Stimulated activated CD8-positive, alpha-beta memory T cell treated with anti-CD3 and anti-CD28 coated beads, Interleukin-4, amount 100 ng/mL, for 24 hours (primary cell): Measurements from ENCODE around the gene LAMB1.

Source experiments
- DNase-seq: peaks from one replicate; pipeline ENCODE4 v3.0.0-alpha.2; 2020; ENCODE audit warnings: low read depth

The LAMB1 gene

DNA sequence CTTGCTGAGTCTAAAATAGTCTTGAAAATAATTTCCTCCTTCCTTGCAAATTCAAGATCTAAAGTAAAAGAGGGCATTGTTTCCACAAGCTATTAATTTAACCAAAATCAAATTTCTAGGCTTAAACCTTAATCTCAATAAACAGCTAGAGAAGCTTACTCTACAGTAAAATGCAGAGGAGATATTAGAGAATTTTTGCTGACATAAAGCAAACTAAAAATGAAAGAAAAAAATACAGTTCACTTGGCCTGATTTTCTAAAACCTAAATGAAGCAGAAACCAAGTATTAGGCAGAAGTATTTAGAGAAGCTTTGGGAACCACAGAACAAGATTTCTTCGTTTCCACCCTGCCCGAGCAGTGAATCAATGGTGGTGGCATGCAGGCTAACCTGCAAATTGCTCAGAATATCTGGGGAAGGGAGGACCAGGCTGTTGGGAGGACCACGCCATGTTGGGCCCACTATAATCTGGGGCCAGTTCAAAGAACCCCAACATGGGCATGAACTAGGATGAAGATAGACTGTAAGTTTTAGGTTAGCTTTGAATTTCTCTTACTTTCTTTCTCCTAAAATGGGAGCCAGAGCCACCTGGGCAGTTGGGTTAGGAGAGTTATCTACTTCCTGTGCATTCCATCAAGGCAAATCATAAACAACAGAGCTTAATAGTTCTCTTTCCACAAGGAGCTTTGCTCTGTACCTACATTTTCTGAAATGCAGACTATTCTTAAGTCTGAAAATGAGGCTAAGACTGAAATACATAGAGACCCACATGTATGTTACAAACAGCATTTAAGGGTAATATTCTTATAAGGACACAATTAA lies 4.1 kb downstream of the LAMB1 start:
- no peak for DNase-seq

GRCh38 chr7:107998150-107998549 lies 4.8 kb downstream of the LAMB1 start:
- no peak for DNase-seq

DNA sequence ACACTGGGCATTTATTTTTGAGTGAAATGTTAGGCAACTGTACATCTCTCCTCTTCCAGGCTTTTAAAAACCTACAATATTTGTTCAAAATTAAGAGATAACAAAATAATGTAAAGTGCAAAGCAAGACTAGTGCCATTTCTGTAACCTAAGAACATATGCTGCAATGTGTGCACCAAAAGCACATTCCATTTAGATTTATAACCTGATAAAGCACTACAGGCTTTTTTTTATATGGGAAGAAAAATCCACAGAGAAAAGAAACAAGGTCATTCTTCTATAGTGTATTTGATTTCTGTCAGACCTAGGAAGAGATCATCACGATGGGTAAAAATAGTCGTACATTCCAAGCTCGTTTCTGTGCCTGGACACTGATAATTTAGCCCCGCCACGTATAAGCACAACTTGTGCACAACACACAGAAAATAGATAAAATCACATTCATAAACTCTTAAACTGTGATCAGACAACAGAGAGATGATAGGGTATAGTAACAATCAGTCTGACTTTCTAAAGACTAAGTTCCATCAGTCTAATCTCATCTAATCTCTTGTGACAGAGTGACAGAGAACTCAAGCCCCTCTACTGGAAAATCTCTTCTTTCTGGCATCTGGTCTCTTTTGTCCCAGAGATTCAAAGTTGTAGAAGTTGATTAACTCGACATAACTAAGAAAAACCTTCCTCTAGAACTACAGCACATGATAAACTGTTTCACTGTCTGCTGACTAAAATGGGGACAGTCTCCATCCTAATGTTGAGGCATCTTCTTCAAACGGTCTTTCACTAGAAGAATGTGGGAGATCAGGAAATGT lies 6.7 kb downstream of the LAMB1 start:
- no peak for DNase-seq

GRCh38 chr7:107995184-107996071 lies 7.5 kb downstream of the LAMB1 start:
- DNase-seq = no peak

GRCh38 chr7:107994421-107995030 lies 8.4 kb downstream of the LAMB1 start:
- DNase-seq = no peak

- no peak for DNase-seq
Observed at GRCh38 chr7:107993891-107994291, 9.1 kb downstream of the LAMB1 start.

- no peak for DNase-seq
Observed at GRCh38 chr7:107989618-107990373, 13.2 kb downstream of the LAMB1 start.

- DNase-seq = no peak
Observed at GRCh38 chr7:107982918-107983389, 20.0 kb downstream of the LAMB1 start.

DNA sequence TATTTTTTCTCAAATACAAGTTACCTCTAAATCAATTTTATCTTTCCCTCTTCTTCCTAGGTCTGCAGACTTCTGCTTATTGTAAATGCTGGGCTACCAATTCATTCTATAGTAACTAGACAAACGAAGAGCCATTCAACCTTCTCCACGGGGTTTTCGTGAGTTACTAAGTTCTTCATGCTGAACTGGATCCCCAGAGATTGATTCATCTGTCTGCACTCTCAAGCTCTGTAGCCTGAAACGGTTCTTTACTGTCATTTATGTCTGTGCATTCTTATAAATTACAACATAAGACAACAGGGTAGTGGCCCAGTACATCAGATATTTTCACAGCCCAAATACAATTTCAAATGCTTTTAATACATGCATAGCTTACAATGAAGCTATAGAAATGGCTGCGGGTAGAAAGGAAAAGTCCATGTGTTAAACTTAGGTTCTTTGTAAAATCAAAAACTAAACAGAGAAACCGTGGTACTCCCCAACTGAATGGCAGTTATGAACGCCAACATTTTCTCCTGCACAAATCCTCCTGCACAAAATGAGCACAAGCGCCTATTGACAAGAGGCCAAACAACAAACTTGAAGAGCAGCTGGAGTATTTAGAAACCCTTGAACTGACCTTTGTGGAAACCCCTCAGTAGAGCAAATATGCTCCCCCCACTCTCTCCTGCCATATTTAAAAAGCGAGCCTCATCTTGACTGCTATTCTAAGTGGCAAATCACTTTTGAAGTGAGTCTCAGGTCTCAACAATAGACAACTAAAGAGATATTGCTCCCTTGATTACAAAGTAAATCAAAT lies 20.7 kb downstream of the LAMB1 start:
- no peak for DNase-seq

DNA sequence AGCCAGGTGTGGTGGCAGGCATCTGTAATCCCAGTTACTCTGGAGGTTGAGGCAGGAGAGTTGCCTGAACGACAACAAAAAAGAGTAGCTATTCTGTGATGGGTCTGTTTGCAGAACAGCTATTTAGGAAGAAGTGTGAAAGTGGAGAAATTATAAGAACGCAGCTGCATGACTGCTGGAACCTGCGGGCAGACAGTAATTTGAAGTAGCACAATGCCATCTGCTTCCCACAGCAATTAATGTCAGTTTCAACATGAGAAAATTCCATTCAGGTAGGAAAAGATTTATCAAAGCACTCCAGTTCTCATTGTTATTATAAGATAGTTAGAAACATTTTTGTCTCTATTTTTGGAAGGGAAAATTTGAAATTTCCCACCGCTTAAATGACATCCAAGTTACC lies 21.5 kb downstream of the LAMB1 start:
- DNase-seq = no peak

DNA sequence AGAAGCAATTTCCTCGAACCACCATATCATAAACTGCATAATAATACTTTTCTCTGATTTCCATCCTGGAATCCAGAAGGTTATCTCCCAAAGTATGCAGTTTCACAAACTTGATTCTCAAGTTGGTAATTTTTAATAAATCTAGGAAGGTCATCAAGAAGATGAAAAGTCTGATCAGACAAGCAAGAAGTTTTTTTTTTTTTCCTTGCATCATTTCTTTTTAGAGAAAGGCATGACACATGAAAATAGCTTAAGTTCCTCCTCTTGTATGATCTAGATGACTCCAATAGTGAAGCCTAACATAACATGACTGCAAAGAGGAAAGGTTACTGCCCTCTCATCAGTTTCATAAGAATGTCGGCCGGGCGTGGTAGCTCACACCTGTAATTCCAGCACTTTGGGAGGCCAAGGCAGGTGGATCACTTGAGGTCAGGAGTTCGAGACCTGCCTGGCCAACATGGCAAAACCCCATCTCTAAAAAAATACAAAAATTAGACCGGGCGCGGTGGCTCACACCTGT lies 22.2 kb downstream of the LAMB1 start:
- DNase-seq = no peak

DNA sequence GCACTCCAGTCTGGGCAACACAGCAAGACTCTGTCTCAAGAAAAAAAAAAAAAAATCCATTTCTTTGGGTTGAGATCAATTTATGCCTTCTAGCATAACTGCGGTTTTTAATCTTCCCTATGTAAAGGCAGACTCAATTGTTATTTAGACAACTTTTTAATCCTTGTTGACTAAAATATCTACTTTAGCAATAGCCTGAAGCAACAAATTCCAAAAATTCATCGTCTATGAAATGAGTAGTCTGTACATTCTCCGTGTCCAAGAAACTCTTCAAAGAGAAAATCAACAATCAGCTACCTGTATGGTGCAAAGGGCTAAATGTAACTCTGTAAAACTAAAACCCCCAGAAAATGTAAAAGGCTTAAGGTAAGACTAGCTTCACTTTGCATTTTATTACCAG lies 22.8 kb downstream of the LAMB1 start:
- no peak for DNase-seq

- no peak for DNase-seq
Observed at GRCh38 chr7:107978815-107979408, 24.0 kb downstream of the LAMB1 start.

DNA sequence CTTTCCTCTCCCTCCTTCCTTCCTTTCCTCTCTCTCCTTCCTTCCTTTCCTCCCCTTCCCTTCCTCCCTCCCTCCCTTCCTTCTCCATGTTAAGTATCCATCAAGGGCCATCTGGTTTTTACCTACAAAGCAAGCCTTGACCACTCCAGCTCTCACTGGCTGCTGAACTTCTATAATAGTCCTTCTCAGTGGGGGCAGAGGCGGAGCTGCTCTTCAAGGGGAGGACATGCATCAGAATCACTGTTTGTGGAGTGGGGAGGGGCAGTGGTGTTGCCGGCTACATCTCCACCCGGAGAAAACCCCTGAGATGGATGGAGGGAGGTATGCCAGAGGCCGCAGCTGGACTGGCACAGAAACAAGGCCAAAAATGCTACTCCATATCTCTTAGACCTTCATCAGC lies 25.9 kb downstream of the LAMB1 start:
- DNase-seq = no peak

- DNase-seq = no peak
Observed at GRCh38 chr7:107976620-107977019, 26.3 kb downstream of the LAMB1 start.

- DNase-seq = no peak
Observed at GRCh38 chr7:107975394-107976013, 27.5 kb downstream of the LAMB1 start.

GRCh38 chr7:107973861-107974260 lies 29.1 kb downstream of the LAMB1 start:
- DNase-seq = no peak

GRCh38 chr7:107972941-107973376 lies 30.0 kb downstream of the LAMB1 start:
- DNase-seq = no peak

DNA sequence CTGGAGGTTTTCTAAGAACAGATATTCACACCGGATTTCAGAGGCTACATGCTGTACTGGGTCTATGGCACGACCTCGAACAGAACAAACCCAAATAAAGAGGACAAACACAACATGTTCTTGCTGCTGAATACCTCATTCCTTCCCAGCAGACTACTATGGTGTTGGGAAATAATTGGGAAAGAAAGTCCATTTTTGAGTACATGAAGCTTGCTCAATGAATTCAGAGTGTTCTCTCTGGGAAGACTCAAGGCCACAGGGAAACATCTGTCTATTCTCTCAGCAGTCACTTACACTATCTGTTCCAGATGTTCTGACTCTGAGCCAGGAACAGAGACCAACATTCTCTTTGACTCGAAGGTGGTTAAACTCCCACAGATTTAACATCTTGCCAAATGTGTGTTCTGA lies 30.9 kb downstream of the LAMB1 start:
- no peak for DNase-seq
